HFF-Myc (cell line): ENCODE measurements around the gene RBPJ.

Source experiments
- DNase-seq: peaks from one replicate; pipeline ENCODE4 v3.0.0-alpha.2; 2011; ENCODE audit warnings: low read depth; ENCODE audit errors: extremely low read depth
- H3K4me3 ChIP-seq: replicated peaks from 2 replicates; pipeline ENCODE4 v1.5.1; 2011; ENCODE audit warnings: low read depth, mild to moderate bottlenecking, control low read depth, low read length
- CTCF ChIP-seq: IDR thresholded peaks from 2 replicates; pipeline ENCODE4 v1.5.1; 2012; ENCODE audit warnings: mild to moderate bottlenecking, low read depth, low read length, control low read depth; ENCODE audit errors: missing control alignments

RBPJ gene

DNA sequence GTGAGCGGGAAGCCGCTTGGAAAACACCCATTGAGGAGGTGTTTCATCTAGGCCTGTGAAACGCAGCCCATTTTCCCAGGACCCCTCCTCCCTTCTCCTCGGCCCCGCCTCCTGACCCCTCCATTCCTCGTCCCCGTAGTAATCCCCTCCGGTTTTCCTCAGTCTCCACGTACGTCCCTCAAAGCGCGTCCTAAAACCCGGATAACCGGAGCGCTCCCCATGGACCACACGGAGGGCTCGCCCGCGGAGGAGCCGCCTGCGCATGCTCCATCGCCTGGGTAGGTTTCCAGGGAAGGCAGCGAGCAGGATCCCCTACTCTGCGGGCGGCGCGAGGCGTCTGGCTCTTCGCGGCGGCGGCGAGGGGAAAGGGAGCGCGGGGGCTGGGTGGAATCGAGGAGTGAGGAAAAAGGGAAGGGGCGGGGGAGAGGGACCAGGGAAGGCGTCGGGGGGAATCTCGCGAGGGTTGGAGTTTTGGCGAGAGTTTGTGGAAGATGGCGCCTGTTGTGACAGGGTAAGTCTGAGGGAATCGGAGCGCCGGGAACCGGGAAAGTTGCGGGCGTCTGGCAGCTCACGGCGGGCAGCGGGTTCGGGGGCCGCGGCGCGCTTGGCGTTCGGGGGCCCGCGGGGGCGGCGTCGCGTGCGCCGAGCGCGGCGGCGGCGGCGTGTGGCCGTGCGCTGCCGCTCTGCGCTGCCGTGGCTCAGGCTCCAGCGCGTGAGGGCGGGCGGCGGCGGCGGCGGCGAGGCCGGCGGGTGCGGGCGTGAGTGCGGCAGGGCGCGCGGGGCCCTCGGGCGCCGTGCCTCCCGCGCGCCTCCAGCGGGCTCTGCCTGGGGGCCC is at the start of gene RBPJ:
TSS of gene RBPJ (plus strand) at position 477 of the 835 bp plus-strand sequence. CDS start at position 492, 15 bp downstream.
- H3K4me3 ChIP-seq, result peak within 1 kb of the TSS; percentile 94
- DNase-seq, result peak; percentile 94
- TF ChIP-seq CTCF, result no peak

GRCh38 chr4:26271703-26272102 is 49.1 kb upstream of the RBPJ start:
- TF ChIP-seq CTCF, result no peak
- no peak overlapping the region for H3K4me3 ChIP-seq
- DNase-seq, result no peak

DNA sequence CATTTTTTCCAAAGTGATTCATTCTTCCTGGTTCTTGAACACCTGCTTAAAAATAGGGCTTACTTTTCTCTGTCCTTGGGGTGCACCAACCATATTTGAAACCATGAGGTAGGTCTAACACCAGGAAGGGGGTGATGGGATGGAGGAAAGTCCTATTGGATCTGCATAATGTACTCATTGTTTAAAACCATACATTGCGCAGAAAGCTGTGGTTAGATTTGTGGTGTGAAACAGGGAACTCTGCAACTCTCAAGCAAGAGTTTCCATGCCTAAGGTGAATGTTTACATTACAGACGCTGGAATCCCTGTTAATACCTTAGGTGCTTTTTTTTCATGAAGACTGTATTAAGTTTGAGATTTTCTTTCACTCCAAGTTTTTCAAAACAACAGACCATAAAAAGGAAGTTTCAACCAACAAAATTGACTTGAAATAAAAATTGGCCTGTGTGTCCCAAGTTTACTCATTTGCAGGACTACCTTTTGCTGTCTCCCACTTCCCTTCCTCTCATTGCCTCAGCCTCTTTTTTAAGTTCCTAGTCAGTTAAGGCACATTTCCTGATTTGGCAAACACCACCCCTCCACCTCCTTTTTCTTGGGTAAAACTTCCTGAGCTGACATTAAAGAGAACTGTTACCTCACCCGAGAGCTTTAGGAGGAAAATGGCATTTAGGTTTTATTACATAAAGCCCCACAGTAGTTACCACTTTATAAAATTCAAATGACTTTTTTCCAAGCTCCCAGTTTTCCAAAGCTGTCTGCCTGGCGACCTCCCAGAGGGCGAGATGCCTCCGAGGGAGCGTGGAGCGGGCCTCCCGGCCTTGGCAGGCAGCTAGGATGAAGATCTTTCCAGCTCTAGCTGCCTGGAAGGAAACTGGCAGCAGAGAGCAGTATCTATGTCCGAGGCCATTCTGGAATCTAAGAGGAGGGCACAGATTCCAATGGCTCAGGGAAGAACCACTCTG is 47.9 kb upstream of the RBPJ start:
- no peak for TF ChIP-seq CTCF
- DNase-seq, result no peak
- H3K4me3 ChIP-seq, result no peak overlapping the region

- DNase-seq, result no peak
- H3K4me3 ChIP-seq, result no peak overlapping the region
- TF ChIP-seq CTCF, result no peak
Observed at GRCh38 chr4:26273616-26273980, 47.2 kb upstream of the RBPJ start.

GRCh38 chr4:26275281-26275680 is 45.5 kb upstream of the RBPJ start:
- no peak overlapping the region for H3K4me3 ChIP-seq
- DNase-seq, result no peak
- no peak for TF ChIP-seq CTCF

DNA sequence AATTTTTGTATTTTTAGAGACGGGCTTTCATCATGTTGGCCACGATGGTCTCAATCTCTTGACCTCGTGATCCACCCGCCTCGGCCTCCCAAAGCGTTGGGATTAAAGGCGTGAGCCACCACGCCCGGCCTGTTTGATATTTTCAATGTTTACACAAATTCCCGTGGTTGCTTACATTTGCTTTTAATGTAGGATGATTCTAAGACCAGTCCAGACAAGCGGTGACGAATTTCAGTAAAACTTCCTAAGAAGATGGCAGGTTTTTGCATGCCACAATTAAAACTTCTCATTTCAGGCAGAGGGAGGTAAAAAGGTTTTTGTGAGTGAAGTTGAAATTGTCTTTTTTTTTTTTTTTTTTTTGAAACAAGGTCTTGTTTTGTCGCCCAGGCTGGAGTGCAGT is 41.4 kb upstream of the RBPJ start:
- TF ChIP-seq CTCF, result no peak
- no peak for DNase-seq
- H3K4me3 ChIP-seq, result no peak overlapping the region
